T-helper 2 cell treated with Interferon-gamma antibody and Interleukin-4, amounts not matched to agents 5 μg/mL and 100 μg/mL, for 36 hours (primary cell): ENCODE results near the gene TTC39C.

Experiments
- DNase-seq: peaks from one replicate; pipeline ENCODE4 v3.0.0; 2021; ENCODE audit warnings: low spot score
- H3K27ac Mint-ChIP-seq: one replicate; pipeline ENCODE4 v1.8.0; 2021; ENCODE audit warnings: mild to moderate bottlenecking, mixed read lengths
- H3K27me3 Mint-ChIP-seq: one replicate; pipeline ENCODE4 v1.8.0; 2021; ENCODE audit warnings: low read depth, mixed read lengths
- H3K36me3 Mint-ChIP-seq: one replicate; pipeline ENCODE4 v1.8.0; 2021; ENCODE audit warnings: low read depth, mixed read lengths
- H3K4me1 Mint-ChIP-seq: one replicate; pipeline ENCODE4 v1.8.0; 2021; ENCODE audit warnings: low read depth, mixed read lengths
- H3K4me3 Mint-ChIP-seq: one replicate; pipeline ENCODE4 v1.8.0; 2022; ENCODE audit warnings: mild to moderate bottlenecking, moderate library complexity, mixed read lengths
- H3K9me3 Mint-ChIP-seq: one replicate; pipeline ENCODE4 v1.8.0; 2021; ENCODE audit warnings: mixed read lengths

TTC39C gene

GRCh38 chr18:24002479-24002878 lies 12.1 kb upstream of the TTC39C start:
- Mint-ChIP-seq H3K4me1 (peaks cover 27% of the 10 kb centered on the region), H3K36me3 (no peaks in the 10 kb centered on the region), H3K27ac (no peak overlapping the region), H3K4me3 (no peak overlapping the region), H3K27me3 (peaks cover 13% of the 10 kb centered on the region), H3K9me3 (no peaks in the 10 kb centered on the region)
- no peak for DNase-seq

- peaks cover 13% of the 10 kb centered on the region for H3K27me3 Mint-ChIP-seq
- no peaks in the 10 kb centered on the region for H3K9me3 Mint-ChIP-seq
- H3K27ac Mint-ChIP-seq = no peak overlapping the region
- H3K36me3 Mint-ChIP-seq = no peaks in the 10 kb centered on the region
- H3K4me3 Mint-ChIP-seq = no peak overlapping the region
- DNase-seq = no peak
- peaks cover 27% of the 10 kb centered on the region for H3K4me1 Mint-ChIP-seq
Measured at GRCh38 chr18:24003288-24003687, 11.3 kb upstream of the TTC39C start.

GRCh38 chr18:24003903-24004640 lies 10.5 kb upstream of the TTC39C start:
- DNase-seq = no peak
- Mint-ChIP-seq H3K36me3 (no peaks in the 10 kb centered on the region), H3K4me3 (no peak overlapping the region), H3K27ac (no peak overlapping the region), H3K9me3 (no peaks in the 10 kb centered on the region), H3K27me3 (peaks cover 13% of the 10 kb centered on the region), H3K4me1 (peaks cover 32% of the 10 kb centered on the region)

- DNase-seq = no peak
- Mint-ChIP-seq H3K4me3 (no peak overlapping the region), H3K27ac (no peak overlapping the region), H3K4me1 (peaks cover 49% of the 10 kb centered on the region), H3K27me3 (peaks cover 13% of the 10 kb centered on the region), H3K36me3 (no peaks in the 10 kb centered on the region), H3K9me3 (no peaks in the 10 kb centered on the region)
Measured at GRCh38 chr18:24006712-24007313, 7.7 kb upstream of the TTC39C start.

- Mint-ChIP-seq H3K4me3 (peak overlapping the region; percentile 58), H3K27me3 (peaks cover under 1% of the 10 kb centered on the region), H3K36me3 (no peaks in the 10 kb centered on the region), H3K4me1 (peaks cover 48% of the 10 kb centered on the region), H3K9me3 (no peaks in the 10 kb centered on the region), H3K27ac (peak overlapping the region; percentile 78)
- no peak for DNase-seq
Measured at GRCh38 chr18:24009246-24009645, 5.3 kb upstream of the TTC39C start.

- no peaks in the 10 kb centered on the region for H3K27me3 Mint-ChIP-seq
- peaks cover 47% of the 10 kb centered on the region for H3K4me1 Mint-ChIP-seq
- peak overlapping the region; percentile 78 for H3K27ac Mint-ChIP-seq
- peak; percentile 40 for DNase-seq
- no peaks in the 10 kb centered on the region for H3K36me3 Mint-ChIP-seq
- no peaks in the 10 kb centered on the region for H3K9me3 Mint-ChIP-seq
- peak overlapping the region; percentile 58 for H3K4me3 Mint-ChIP-seq
Measured at GRCh38 chr18:24009651-24010333, 4.8 kb upstream of the TTC39C start.

- Mint-ChIP-seq H3K9me3 (no peaks in the 10 kb centered on the region), H3K27ac (peak overlapping the region; percentile 90), H3K4me3 (peak overlapping the region; percentile 78), H3K4me1 (peaks cover 47% of the 10 kb centered on the region), H3K36me3 (peaks cover 3% of the 10 kb centered on the region), H3K27me3 (no peaks in the 10 kb centered on the region)
- no peak for DNase-seq
Measured at GRCh38 chr18:24010673-24011072, 3.9 kb upstream of the TTC39C start.

GRCh38 chr18:24011123-24011917 lies 3.2 kb upstream of the TTC39C start:
- H3K4me3 Mint-ChIP-seq = peak overlapping the region; percentile 78
- H3K36me3 Mint-ChIP-seq = peaks cover 9% of the 10 kb centered on the region
- peak; percentile 24 for DNase-seq
- H3K27ac Mint-ChIP-seq = peak overlapping the region; percentile 90
- H3K4me1 Mint-ChIP-seq = peaks cover 50% of the 10 kb centered on the region
- no peaks in the 10 kb centered on the region for H3K27me3 Mint-ChIP-seq
- no peaks in the 10 kb centered on the region for H3K9me3 Mint-ChIP-seq

GRCh38 chr18:24013051-24013450 lies 1.5 kb upstream of the TTC39C start:
- peak overlapping the region; percentile 90 for H3K27ac Mint-ChIP-seq
- peaks cover 21% of the 10 kb centered on the region for H3K36me3 Mint-ChIP-seq
- no peaks in the 10 kb centered on the region for H3K9me3 Mint-ChIP-seq
- peak overlapping the region; percentile 78 for H3K4me3 Mint-ChIP-seq
- no peak for DNase-seq
- H3K27me3 Mint-ChIP-seq = no peaks in the 10 kb centered on the region
- H3K4me1 Mint-ChIP-seq = peaks cover 64% of the 10 kb centered on the region

- H3K4me1 Mint-ChIP-seq = peaks cover 67% of the 10 kb centered on the region
- H3K9me3 Mint-ChIP-seq = no peaks in the 10 kb centered on the region
- H3K4me3 Mint-ChIP-seq = peak overlapping the region; percentile 92
- no peaks in the 10 kb centered on the region for H3K27me3 Mint-ChIP-seq
- peaks cover 32% of the 10 kb centered on the region for H3K36me3 Mint-ChIP-seq
- peak; percentile 42 for DNase-seq
- peak overlapping the region; percentile 80 for H3K27ac Mint-ChIP-seq
Measured at GRCh38 chr18:24014986-24015638, 558 bp downstream of the TTC39C start.

- Mint-ChIP-seq H3K36me3 (peaks cover 37% of the 10 kb centered on the region), H3K9me3 (no peaks in the 10 kb centered on the region), H3K27me3 (no peaks in the 10 kb centered on the region), H3K4me1 (peaks cover 67% of the 10 kb centered on the region), H3K27ac (peak overlapping the region; percentile 80), H3K4me3 (peak overlapping the region; percentile 92)
- DNase-seq = no peak
Measured at GRCh38 chr18:24015639-24016631, 1.4 kb downstream of the TTC39C start.

GRCh38 chr18:24016643-24017042 lies 2.1 kb downstream of the TTC39C start:
- Mint-ChIP-seq H3K4me1 (peaks cover 67% of the 10 kb centered on the region), H3K36me3 (peaks cover 44% of the 10 kb centered on the region), H3K27me3 (no peaks in the 10 kb centered on the region), H3K27ac (no peak overlapping the region), H3K4me3 (peak overlapping the region; percentile 92), H3K9me3 (no peaks in the 10 kb centered on the region)
- no peak for DNase-seq
